ENCODE data around the gene RPS14. TPM values are rescaled to one million over a fixed set of nuclear protein-coding genes. Genes with fewer than 3 reads are reported as not detected.
"Not testable (repeated sequence)": the region's sequence is repeated elsewhere in the genome, so short reads cannot be mapped to it uniquely, and the experiment has no call there.

Gene RPS14
- total RNA-seq, 2 donors from 2014 or later: 1,311 to 1,492 TPM

- DNase-seq (ENCODE audit: low spot score): no peak
Observed at GRCh38 chr5:150431048-150431447, 18.5 kb downstream of the RPS14 start.

DNA sequence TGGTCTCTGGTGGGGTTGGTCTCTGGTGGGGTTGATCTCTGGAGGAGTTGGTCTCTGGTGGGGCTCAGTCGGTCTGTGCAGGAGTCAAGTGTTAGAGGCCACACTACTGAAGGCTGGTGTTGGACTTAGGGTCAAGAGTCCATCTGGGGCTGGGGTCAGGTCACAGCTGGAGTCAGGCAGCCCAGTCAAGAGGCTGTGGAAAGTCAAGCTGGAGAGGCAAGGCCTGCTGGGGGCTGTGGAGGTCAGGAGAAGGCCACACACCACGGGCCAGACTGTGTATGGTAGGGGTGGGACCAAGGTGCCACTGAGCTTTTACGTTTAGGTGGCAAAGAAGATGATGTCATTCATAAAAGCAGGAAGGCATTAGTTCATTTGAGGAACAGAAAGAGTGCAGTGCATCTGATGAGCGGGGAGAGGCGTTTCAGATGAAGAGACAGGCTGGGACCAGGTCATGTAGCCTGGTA is 20.1 kb downstream of the RPS14 start:
- H3K27me3 ChIP-seq (replicated peaks; ENCODE audit: insufficient read depth): no peaks in the 10 kb centered on the region
- no peak overlapping the region for H3K4me3 ChIP-seq
- ATAC-seq (ENCODE audit: insufficient number of reproducible peaks, low FRiP score, low read depth) (no peak), DNase-seq (ENCODE audit: low spot score) (no peak)
- no peaks in the 10 kb centered on the region for H3K4me1 ChIP-seq (ENCODE audit: control insufficient read depth in 1 of 2, low read depth in 2 of 2)
- TF ChIP-seq, protein P1, sequence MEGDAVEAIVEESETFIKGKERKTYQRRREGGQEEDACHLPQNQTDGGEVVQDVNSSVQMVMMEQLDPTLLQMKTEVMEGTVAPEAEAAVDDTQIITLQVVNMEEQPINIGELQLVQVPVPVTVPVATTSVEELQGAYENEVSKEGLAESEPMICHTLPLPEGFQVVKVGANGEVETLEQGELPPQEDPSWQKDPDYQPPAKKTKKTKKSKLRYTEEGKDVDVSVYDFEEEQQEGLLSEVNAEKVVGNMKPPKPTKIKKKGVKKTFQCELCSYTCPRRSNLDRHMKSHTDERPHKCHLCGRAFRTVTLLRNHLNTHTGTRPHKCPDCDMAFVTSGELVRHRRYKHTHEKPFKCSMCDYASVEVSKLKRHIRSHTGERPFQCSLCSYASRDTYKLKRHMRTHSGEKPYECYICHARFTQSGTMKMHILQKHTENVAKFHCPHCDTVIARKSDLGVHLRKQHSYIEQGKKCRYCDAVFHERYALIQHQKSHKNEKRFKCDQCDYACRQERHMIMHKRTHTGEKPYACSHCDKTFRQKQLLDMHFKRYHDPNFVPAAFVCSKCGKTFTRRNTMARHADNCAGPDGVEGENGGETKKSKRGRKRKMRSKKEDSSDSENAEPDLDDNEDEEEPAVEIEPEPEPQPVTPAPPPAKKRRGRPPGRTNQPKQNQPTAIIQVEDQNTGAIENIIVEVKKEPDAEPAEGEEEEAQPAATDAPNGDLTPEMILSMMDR (IDR thresholded peaks at IDR 0.05): no peak
- H3K9me3 ChIP-seq: no peaks in the 10 kb centered on the region
- no peaks in the 10 kb centered on the region for H3K36me3 ChIP-seq
- H3K27ac ChIP-seq: no peak overlapping the region

More at GRCh38 chr5:150431048-150431447, 18.5 kb downstream of the RPS14 start:
- H3K27me3 ChIP-seq (replicated peaks; ENCODE audit: insufficient read depth): no peaks in the 10 kb centered on the region
- no peak overlapping the region for H3K27ac ChIP-seq
- H3K4me3 ChIP-seq: no peak overlapping the region
- no peaks in the 10 kb centered on the region for H3K9me3 ChIP-seq
- TF ChIP-seq, protein P1 (IDR thresholded peaks at IDR 0.05): no peak
- no peaks in the 10 kb centered on the region for H3K36me3 ChIP-seq
- no peak for ATAC-seq (ENCODE audit: insufficient number of reproducible peaks, low FRiP score, low read depth)
- no peaks in the 10 kb centered on the region for H3K4me1 ChIP-seq (ENCODE audit: control insufficient read depth in 1 of 2, low read depth in 2 of 2)

- Histone ChIP-seq H3K4me1 (ENCODE audit: control insufficient read depth in 1 of 2, low read depth in 2 of 2) (no peaks in the 10 kb centered on the region), H3K36me3 (no peaks in the 10 kb centered on the region), H3K4me3 (no peak overlapping the region), H3K27ac (no peak overlapping the region), H3K27me3 (replicated peaks; ENCODE audit: insufficient read depth) (no peaks in the 10 kb centered on the region), H3K9me3 (no peaks in the 10 kb centered on the region)
- TF ChIP-seq, protein P1 (IDR thresholded peaks at IDR 0.05): no peak
- DNase-seq (ENCODE audit: low spot score): no peak
- no peak for ATAC-seq (ENCODE audit: insufficient number of reproducible peaks, low FRiP score, low read depth)
Observed at GRCh38 chr5:150428978-150429377, 20.6 kb downstream of the RPS14 start.

GRCh38 chr5:150428106-150428876 is 21.2 kb downstream of the RPS14 start:
- DNase-seq (ENCODE audit: low spot score): no peak
- TF ChIP-seq, protein P1 (IDR thresholded peaks at IDR 0.05): no peak
- Histone ChIP-seq H3K9me3 (no peaks in the 10 kb centered on the region), H3K4me3 (no peak overlapping the region), H3K27ac (no peak overlapping the region), H3K36me3 (no peaks in the 10 kb centered on the region), H3K4me1 (ENCODE audit: control insufficient read depth in 1 of 2, low read depth in 2 of 2) (no peaks in the 10 kb centered on the region), H3K27me3 (replicated peaks; ENCODE audit: insufficient read depth) (no peaks in the 10 kb centered on the region)
- ATAC-seq (ENCODE audit: insufficient number of reproducible peaks, low FRiP score, low read depth): no peak

DNA sequence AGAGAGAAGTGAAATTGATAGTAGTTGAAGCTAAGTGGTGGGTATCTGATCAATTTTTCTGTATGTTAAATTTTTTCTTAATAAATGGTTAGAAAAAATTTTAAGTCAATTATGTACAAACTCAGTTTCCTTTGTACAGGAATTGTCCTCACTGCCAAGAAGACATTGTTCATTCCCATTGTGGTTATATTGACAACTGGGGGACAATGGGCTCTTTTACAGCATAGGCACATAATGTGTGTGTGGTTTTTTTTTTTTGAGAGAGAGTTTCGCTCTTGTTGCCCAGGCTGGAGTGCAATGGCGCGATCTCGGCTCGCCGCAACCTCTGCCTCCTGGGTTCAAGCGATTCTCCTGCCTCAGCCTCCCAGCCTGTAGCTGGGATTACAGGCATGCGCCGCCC is 23.4 kb downstream of the RPS14 start:
- not testable (repeated sequence) for DNase-seq (ENCODE audit: low spot score); H3K4me1 ChIP-seq (ENCODE audit: control insufficient read depth in 1 of 2, low read depth in 2 of 2); ATAC-seq (ENCODE audit: insufficient number of reproducible peaks, low FRiP score, low read depth); H3K27me3 ChIP-seq (replicated peaks; ENCODE audit: insufficient read depth); H3K4me3 ChIP-seq; H3K36me3 ChIP-seq; H3K9me3 ChIP-seq; H3K27ac ChIP-seq

Measured in thoracic aorta (tissue), 2 donors.